Nephron progenitor cell (in vitro differentiated cells): ENCODE results near the gene SEPSECS.

ENCODE experiments used
- DNase-seq: peaks from one replicate; pipeline ENCODE4 v3.0.0; 2021
- H3K27ac Mint-ChIP-seq: 2 replicates; pipeline ENCODE4 v1.8.0; 2021; ENCODE audit warnings: mild to moderate bottlenecking, moderate library complexity, mixed read lengths
- H3K27me3 Mint-ChIP-seq: 2 replicates; pipeline ENCODE4 v1.8.0; 2021; ENCODE audit warnings: mild to moderate bottlenecking, low read depth, mixed read lengths; ENCODE audit not compliant: poor library complexity
- H3K36me3 Mint-ChIP-seq: 2 replicates; pipeline ENCODE4 v1.8.0; 2021; ENCODE audit warnings: low read depth, mixed read lengths
- H3K4me1 Mint-ChIP-seq: 2 replicates; pipeline ENCODE4 v1.8.0; 2021; ENCODE audit warnings: mixed read lengths
- H3K4me3 Mint-ChIP-seq: 2 replicates; pipeline ENCODE4 v1.8.0; 2021; ENCODE audit warnings: mild to moderate bottlenecking, moderate library complexity, mixed read lengths
- H3K9me3 Mint-ChIP-seq: 2 replicates; pipeline ENCODE4 v1.8.0; 2021; ENCODE audit warnings: mild to moderate bottlenecking, moderate library complexity, mixed read lengths
- TF ChIP-seq, protein P1 (sequence below): fragments of 200-600 bp; sonication (generic); IDR thresholded peaks from 2 replicates; pipeline ENCODE4 v1.5.0; 2021; ENCODE audit warnings: antibody characterized with exemption

The SEPSECS gene

DNA sequence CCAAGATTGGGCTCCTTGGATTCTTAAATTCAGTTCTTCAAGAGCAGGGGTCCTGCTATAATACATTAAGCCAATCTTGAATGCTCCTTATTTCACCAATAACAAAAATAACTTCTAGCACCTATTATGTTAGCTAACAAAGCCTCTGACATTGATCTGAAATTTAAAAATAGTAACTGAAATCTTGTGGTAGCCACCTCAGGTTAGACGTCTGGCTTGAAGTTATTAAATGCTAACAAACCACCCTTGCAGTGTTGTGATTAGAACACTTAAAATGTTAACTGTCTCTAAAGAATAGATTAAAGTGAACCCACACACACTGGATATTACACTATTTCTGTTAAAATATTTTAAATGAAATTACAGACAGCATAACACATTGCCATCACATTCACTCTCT, 79.7 kb downstream of the SEPSECS start:
- H3K4me1 Mint-ChIP-seq: peaks cover 9% of the 10 kb centered on the region
- no peak for DNase-seq
- TF ChIP-seq, protein P1, sequence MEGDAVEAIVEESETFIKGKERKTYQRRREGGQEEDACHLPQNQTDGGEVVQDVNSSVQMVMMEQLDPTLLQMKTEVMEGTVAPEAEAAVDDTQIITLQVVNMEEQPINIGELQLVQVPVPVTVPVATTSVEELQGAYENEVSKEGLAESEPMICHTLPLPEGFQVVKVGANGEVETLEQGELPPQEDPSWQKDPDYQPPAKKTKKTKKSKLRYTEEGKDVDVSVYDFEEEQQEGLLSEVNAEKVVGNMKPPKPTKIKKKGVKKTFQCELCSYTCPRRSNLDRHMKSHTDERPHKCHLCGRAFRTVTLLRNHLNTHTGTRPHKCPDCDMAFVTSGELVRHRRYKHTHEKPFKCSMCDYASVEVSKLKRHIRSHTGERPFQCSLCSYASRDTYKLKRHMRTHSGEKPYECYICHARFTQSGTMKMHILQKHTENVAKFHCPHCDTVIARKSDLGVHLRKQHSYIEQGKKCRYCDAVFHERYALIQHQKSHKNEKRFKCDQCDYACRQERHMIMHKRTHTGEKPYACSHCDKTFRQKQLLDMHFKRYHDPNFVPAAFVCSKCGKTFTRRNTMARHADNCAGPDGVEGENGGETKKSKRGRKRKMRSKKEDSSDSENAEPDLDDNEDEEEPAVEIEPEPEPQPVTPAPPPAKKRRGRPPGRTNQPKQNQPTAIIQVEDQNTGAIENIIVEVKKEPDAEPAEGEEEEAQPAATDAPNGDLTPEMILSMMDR: no peak
- no peaks in the 10 kb centered on the region for H3K36me3 Mint-ChIP-seq
- no peaks in the 10 kb centered on the region for H3K9me3 Mint-ChIP-seq
- peaks cover 15% of the 10 kb centered on the region for H3K27me3 Mint-ChIP-seq
- no peak overlapping the region for H3K4me3 Mint-ChIP-seq
- no peak overlapping the region for H3K27ac Mint-ChIP-seq

DNA sequence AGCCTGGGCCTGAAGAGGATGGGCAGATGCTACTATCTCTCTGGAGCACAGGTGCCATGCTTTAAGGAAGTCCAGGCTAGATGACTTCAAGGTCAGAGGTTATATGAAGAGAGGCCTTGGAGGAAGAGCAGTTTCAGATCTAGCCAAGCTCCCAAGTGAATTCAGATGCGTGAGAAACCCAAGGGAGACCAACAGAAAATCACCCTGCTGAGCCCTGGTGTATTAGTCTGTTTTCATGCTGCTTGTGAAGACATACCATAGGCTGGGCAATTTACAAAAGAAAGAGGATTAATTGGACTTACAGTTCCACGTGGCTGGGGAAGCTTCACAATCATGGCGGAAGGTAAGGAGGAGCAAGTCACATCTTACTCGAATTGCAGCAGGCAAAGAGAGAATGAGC, 81.7 kb downstream of the SEPSECS start:
- Mint-ChIP-seq H3K27me3 (peaks cover 12% of the 10 kb centered on the region), H3K9me3 (peaks cover 2% of the 10 kb centered on the region), H3K27ac (no peak overlapping the region), H3K36me3 (no peaks in the 10 kb centered on the region), H3K4me3 (no peak overlapping the region), H3K4me1 (peaks cover 9% of the 10 kb centered on the region)
- TF ChIP-seq, protein P1: no peak
- DNase-seq: no peak

- H3K27me3 Mint-ChIP-seq: peaks cover 12% of the 10 kb centered on the region
- no peak overlapping the region for H3K4me3 Mint-ChIP-seq
- peaks cover 9% of the 10 kb centered on the region for H3K9me3 Mint-ChIP-seq
- H3K27ac Mint-ChIP-seq: no peak overlapping the region
- H3K36me3 Mint-ChIP-seq: no peaks in the 10 kb centered on the region
- DNase-seq: no peak
- peaks cover 9% of the 10 kb centered on the region for H3K4me1 Mint-ChIP-seq
- TF ChIP-seq, protein P1: no peak
Observed at GRCh38 chr4:25076625-25077398, 83.4 kb downstream of the SEPSECS start.

- H3K27me3 Mint-ChIP-seq: peaks cover 12% of the 10 kb centered on the region
- no peak for DNase-seq
- TF ChIP-seq, protein P1: no peak
- peaks cover 11% of the 10 kb centered on the region for H3K4me1 Mint-ChIP-seq
- H3K4me3 Mint-ChIP-seq: no peak overlapping the region
- H3K36me3 Mint-ChIP-seq: no peaks in the 10 kb centered on the region
- peaks cover 9% of the 10 kb centered on the region for H3K9me3 Mint-ChIP-seq
- H3K27ac Mint-ChIP-seq: peak overlapping the region; percentile 15
Observed at GRCh38 chr4:25075851-25076250, 84.4 kb downstream of the SEPSECS start.

DNA sequence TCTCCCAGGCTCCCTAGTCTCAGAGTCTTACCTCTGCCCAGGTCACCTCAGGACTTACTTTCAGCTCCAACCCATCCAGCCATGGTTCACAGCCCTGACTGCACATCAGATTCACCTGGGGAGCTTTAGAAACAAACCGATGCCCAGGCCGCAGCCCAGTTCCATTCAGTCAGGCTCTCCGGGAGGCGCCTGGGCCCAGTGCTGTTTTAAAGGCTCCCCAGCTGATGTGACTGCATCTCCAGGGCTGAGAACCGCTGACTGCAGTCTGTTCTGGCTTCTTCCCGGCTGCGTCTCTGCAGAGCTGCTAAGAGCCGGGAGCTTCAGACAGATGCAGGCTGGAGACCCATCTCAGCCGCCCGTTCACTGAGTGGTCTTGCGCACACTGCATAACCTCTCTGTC, 85.1 kb downstream of the SEPSECS start:
- Mint-ChIP-seq H3K36me3 (no peaks in the 10 kb centered on the region), H3K27ac (no peak overlapping the region), H3K27me3 (peaks cover 12% of the 10 kb centered on the region), H3K9me3 (peaks cover 9% of the 10 kb centered on the region), H3K4me3 (no peak overlapping the region), H3K4me1 (peaks cover 16% of the 10 kb centered on the region)
- DNase-seq: no peak
- TF ChIP-seq, protein P1: no peak

DNA sequence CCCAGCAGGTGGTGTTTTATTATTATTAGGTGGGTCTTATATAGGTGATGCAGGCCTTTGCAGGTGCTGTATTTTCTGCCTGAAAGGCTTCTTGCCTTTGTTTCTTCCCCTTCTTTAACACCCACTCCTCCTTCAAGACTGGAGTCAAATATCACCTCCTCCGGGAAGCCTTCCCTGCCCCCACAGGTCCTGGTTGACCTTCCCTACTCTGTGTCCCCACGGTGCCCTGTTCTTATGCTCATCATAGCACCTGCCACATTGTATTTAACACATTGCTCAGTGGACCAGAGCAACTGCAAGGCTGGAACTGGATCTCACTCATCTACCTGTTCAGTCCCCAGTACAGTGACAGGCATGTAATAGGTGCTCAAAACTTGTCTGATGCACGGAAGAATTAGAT, 89.7 kb downstream of the SEPSECS start:
- Mint-ChIP-seq H3K27me3 (peaks cover 5% of the 10 kb centered on the region), H3K4me1 (peaks cover 37% of the 10 kb centered on the region), H3K4me3 (no peak overlapping the region), H3K36me3 (no peaks in the 10 kb centered on the region), H3K9me3 (peaks cover 9% of the 10 kb centered on the region), H3K27ac (no peak overlapping the region)
- DNase-seq: no peak
- TF ChIP-seq, protein P1: no peak
